HEK293 (cell line): ENCODE results near the gene ORC4.

ENCODE experiments used
- CTCF ChIP-seq: fragments of 450-650 bp; formaldehyde crosslinking; IDR thresholded peaks from 2 replicates; pipeline ENCODE4 v1.5.1; 2016; ENCODE audit warnings: missing biosample characterization, missing genetic modification characterization
- ZNF146 ChIP-seq: fragments of 450-650 bp; formaldehyde crosslinking; IDR thresholded peaks from 2 replicates; pipeline ENCODE4 v1.5.1; 2016; ENCODE audit warnings: missing biosample characterization, missing genetic modification characterization

- TF ChIP-seq CTCF (tag by site-specific recombination) (no peak), ZNF146 (tag by site-specific recombination) (no peak)
Observed at GRCh38 chr2:147909178-147909577, 111.4 kb downstream of the ORC4 start.
